Sciatic nerve (tissue), 2 donors: Measurements from ENCODE around the gene KLHL3. TPM values are rescaled to one million over a fixed set of nuclear protein-coding genes. Genes with fewer than 3 reads are reported as not detected.
"Not testable (repeated sequence)": the region's sequence is repeated elsewhere in the genome, so short reads cannot be mapped to it uniquely, and the experiment has no call there.

ENCODE experiments used
- ATAC-seq: fragments of 200-7000 bp; cut with Tn5 transposase; one replicate; pipeline ENCODE4 v1.9.1; 2020; ENCODE audit warnings: mild to moderate bottlenecking, moderate library complexity
- DNase-seq: peaks from one replicate; pipeline ENCODE4 v3.0.0-alpha.2; 2020; ENCODE audit warnings: low spot score
- intact Hi-C: fragments of 100-400 bp; cut with DNase I; formaldehyde crosslinking; loops from one replicate; pipeline ENCODE4 v1.14.2; 2022
- total RNA-seq: library from RNA; stranded (reverse); fragmentation: NEBNext Ultra II Directional; extraction: Animal tissue kit (Norgen Biotek cat#: 25700); gene quantifications from one replicate; pipeline ENCODE4 v1.2.1, GENCODE V29; 2021
- donor health status: DM: no; HTN: no; CAD: no.
- donor health status: DM: no; HTN: no; CAD: no.

KLHL3 gene, protein sequence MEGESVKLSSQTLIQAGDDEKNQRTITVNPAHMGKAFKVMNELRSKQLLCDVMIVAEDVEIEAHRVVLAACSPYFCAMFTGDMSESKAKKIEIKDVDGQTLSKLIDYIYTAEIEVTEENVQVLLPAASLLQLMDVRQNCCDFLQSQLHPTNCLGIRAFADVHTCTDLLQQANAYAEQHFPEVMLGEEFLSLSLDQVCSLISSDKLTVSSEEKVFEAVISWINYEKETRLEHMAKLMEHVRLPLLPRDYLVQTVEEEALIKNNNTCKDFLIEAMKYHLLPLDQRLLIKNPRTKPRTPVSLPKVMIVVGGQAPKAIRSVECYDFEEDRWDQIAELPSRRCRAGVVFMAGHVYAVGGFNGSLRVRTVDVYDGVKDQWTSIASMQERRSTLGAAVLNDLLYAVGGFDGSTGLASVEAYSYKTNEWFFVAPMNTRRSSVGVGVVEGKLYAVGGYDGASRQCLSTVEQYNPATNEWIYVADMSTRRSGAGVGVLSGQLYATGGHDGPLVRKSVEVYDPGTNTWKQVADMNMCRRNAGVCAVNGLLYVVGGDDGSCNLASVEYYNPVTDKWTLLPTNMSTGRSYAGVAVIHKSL
- 32.8 TPM for total RNA-seq

DNA sequence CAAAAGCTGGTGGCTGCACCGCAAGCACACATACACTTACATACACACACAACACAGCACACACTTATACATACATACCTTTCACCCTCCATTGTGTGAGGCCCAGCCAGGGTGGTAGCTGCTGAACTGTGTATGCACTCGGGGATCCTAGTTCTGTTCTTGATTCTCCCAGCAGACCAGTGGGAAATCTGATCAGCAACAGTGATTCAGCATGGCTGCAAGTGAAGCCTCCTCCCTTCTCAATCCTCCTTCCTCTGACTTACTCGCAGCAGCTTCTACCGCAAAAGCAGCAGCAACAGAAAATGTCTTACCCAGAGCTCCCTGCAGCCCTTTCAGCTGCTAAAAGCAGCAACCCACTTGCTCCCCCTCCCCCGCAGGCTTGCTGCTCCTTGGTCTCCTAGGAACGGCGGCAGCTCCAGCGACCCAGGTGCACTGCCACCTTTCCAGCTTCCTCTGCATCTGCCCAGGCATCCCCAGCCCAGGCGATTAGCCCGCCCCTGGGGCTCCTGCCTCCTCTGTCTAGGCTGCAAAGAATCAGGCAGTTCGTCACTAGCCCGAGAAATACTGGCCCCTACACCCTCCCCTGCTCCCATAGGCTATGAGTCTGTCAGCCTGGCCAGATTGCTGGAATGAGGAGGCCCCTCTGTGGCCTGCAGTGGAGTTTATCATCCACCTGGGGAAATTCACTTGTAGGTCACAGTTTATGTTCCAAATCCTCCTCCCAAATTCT is at the start of gene KLHL3:
Gene KLHL3 (minus strand): TSS at position 535 of the 730 bp plus-strand sequence. CDS start 443 bp downstream, at position 92.
- peak; percentile 61 for DNase-seq
- peak; percentile 67 for ATAC-seq
- intact Hi-C loops: no loop called here

DNA sequence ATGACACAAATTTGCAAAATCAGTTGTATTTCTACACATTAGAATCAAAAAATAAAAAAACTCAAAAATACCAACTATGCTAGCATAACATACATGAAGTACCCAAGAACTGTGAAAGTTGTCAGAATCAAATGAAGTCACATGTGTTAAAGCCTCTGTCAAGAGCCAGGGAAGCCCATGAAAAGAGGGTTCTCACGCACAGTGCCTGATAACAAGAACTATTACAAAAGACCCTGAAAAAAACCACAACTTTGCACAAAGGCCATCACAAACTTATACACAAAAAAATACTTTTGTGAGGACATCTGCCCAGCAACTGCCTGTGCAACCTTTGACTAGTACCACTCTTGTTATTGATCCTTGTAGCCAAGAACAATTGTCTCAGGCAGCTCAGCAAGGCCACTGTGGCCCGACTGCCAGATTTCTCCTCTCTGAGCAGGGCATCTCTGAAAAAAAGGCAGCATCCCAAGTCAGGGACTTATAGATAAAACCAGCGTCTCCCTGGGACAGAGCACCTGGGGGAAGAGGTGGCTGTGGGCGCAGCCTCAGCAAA is 47.2 kb upstream of the KLHL3 start:
- intact Hi-C loops: loop anchor here (10.0 kb wide), 1 partner anchor 352 kb away; the partner anchor contains the start of gene NME5
- DNase-seq (no peak), ATAC-seq (no peak)

DNA sequence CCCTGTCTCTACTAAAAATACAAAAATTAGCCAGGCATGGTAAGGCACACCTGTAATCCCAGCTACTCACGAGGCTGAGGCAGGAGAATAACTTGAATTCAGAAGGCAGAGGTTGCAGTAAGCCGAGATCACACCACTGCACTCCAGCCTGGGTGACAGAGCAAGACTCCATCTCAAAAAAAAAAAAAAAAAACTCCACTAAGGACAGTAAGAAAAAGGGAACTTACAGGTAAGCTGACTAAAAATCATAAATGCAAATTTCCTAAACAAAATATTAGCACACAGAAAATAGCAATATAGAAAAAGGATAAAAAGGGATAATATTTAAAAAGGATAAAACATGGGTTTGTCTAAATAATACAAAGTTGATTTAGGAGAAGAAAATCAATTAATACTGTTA is 46.2 kb upstream of the KLHL3 start:
- intact Hi-C loops: loop anchor here (10.0 kb wide), 1 partner anchor 353 kb away; the partner anchor contains the start of gene NME5
- no peak for DNase-seq
- no peak for ATAC-seq

DNA sequence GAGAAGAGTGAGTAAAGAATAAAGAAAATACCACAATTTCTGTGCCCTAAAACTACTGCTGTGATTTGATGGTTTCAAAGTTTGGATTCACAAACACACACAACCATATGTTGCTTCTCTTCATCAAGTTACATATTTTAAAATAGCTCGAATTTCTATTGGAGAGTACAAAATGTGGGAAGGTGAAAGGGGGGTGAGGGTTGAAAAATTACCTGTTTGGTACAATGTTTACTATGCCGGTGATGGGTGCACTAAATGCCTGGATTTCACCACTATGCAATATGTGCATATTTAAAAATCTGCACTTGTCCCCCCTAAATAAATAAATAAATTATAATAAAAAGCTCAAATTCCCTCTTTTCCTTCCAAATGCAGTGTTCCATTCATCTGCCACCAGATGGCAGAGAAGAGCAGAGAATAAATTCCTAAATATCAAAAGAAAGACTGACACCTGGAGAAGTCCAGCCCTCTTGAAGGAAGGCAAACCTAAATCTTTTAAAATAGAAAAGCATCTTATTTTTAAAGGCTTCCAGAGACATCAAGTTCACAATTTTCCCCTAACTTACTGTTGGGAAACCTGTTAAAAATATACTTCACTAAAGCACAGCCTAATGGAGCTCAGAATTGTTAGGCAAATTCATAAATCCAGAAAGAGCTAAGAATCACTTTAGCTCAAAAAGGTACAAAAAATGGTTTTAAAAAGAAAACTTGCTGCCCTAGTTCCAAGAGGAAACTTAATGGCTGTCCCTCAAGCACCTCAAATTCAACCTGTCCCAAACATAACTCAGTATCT is 43.1 kb upstream of the KLHL3 start:
- intact Hi-C loops: no loop called here
- ATAC-seq (no peak), DNase-seq (no peak)

DNA sequence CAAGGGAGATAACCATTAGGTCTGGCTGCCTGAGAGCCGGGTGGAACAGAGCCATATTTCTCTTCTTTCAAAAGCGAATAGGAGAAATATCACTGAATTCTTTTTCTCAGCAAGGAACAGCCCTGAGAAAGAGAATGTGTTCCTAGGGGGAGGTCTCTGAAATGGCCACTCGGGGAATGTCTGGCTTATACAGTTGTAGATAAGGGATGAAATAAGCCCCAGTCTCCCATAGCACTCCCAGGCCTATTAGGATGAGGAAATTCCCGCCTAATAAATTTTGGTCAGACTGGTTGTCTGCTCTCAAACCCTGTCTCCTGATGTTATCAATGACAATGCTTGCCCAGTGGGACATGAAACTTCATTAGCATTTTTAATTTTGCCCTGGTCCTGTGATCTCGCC is 32.0 kb upstream of the KLHL3 start:
- intact Hi-C loops, DNase-seq, ATAC-seq: not testable (repeated sequence)

DNA sequence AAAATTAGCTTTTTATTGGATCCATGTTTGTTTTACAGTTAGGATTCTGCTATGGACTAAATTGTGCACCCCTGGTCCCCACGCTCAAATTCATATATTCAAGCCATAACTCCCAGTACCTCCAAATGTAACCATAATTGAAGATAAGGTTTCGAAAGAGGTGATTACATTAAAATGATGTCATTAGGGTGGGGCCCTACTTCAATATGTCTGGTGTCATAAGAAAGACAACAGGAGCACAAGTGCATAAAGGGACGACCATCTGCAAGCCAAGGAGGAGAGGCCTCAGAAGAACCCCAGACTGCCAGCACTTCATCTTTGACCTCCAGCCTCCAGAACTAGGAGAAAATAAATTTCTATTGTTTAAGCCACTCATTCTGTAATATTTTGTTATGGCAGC is 25.7 kb upstream of the KLHL3 start:
- intact Hi-C loops: no loop called here
- DNase-seq (no peak), ATAC-seq (no peak)

DNA sequence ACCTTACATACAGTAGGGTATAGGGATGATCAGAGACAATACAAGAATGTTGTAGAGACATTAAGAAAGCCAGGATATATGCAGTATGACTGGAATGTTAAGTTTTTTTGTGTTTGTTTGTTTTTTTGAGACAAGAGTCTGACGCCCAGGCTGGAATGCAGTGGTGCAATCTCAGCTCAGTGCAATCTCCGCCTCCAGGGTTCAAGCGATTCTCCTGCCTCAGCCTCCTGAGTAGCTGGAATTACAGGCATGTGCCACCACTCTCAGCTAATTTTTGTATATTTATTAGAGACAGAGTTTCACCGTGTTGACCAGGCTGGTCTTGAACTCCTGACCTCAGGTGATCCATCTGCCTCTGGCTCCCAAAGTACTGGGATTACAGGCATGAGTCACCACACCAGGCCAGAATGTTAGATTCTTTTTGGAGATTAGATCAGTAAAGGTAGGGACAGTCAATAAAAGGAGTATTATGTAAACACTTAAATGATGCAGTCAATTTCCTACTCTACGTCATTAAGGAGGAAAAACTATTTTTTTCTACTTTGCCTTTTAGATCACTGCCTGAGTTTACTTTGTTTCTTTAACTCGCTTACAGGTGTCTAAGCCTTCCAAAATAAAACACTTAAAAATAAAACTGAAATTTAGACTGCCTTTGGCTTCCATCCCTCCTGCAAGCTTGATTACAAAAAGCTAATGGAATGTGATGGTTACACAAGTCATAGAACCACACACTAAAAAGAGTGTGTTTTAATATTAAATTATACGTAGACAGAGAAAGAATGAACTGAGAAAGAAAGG is 25.0 kb upstream of the KLHL3 start:
- DNase-seq (no peak), ATAC-seq (no peak)
- intact Hi-C loops: no loop called here

DNA sequence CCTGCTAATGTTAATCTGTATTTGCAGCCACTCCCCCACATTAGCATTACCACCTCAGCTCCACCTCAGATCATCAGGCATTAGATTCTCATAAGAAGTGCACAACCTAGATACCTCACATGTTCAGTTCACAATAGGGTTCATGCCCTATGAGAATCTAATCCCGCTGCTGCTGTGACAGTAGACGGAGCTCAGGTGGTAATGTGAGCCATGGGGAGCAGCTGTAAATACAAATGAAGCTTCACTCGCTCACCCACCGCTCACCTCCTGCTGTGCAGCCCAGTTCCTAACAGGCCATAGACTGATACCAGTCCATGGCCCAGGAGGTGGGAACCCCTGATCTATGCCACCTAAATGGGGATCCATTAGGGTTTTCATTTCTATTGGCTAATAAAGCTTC is 24.4 kb upstream of the KLHL3 start:
- ATAC-seq: no peak
- no peak for DNase-seq
- intact Hi-C loops: no loop called here

DNA sequence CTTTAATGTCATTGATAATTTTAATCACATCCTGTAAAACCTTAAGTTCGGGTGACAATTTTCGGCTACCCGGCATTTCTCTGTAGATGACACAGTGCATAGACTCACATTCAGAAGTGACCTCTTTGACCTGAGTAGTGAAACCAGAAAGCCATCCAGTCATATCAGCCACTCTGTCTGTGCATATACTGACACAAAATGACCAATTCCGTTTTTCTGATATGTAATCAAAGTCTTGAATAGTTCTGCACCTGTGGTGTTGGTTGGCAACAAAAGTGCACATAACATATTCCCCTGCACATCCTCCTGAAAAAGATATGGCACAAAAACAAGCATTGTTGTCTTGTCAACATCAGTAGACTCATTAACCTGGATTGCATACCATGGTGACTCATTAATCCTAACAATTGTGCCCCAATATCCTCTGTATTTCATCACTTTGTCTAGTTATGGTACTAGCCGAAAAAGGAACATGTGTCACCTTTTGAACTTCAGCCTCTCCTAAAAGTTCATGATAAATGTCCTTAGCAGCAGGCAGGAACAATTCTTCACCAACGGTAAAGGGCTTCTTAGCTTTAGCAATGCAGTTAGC is 22.9 kb upstream of the KLHL3 start:
- ATAC-seq (no peak), DNase-seq (no peak)
- intact Hi-C loops: no loop called here

DNA sequence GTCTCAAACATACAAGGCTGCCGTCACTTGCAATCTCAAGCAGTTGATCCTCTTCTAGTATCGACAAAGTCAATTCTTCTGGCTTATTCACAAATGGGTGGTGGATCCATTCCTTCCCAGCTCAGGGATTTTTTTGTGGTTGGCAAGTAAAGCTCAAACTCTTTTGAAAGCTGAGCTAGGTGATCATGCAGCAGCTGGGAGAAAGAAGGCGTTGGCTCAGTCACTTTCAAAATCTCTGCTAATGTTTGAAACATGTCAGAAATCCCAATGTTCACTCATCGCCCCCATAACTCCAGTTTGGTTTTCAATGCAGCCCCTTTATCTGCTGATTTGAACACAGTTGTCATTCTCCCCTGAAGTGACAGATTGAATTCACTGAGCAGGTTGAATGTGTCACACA is 22.2 kb upstream of the KLHL3 start:
- ATAC-seq (no peak), DNase-seq (no peak)

DNA sequence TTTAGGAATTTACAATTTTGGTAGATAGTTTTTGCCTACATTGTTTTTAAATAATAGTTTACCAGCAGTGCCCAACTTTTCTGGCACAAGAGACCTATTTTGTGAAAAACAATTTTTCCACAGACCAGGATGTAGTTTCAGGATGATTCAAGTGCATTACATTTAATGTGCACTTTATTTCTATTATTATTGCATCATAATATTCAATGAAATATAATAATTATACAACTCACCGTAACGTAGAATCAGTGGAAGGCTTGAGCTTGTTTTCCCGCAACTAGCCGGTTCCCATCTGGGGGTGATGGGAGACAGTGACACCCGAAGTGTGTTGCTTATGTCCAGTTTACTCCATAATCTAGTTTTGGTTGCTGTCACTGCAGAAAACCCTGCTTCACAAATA is 21.7 kb upstream of the KLHL3 start:
- no peak for DNase-seq
- ATAC-seq: no peak
- intact Hi-C loops: no loop called here

More for the DNA sequence above, 22.2 kb upstream of the KLHL3 start:
- intact Hi-C loops: no loop called here

DNA sequence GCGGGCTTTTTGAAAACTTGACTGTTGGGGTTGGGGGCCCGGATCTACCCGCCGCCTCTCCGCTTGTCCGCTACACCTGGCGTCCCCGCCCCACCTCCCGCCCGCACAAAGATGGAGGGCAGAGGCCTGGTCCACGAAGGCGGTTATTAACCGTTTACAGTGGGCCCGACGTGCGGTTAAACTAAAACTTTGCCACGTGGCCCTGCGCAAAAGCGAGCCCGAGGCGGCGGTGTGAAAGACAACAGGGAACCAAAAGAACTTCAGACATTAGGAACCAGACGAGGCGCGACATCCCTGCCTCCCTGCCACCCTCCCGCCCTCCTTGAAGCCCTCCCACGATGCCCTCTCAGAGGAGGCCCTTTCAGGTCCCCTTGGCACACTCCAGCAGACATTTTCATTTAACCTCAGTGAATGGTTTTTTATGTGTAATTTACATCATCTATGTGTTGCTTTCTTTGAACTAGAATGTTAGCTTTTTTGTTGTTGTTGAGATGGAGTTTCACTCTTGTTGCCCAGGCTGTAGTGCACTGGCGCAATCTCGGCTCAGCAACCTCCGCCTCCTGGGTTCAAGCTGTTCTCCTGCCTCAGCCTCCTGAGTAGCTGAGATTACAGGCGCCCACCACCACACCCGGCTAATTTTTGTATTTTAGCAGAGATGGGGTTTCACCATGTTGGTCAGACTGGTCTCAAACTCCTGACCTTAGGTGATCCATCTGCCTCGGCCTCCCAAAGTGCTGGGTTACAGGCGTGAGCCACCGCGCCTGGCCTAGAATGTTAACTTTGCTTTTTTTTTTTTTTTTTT is 19.3 kb upstream of the KLHL3 start:
- intact Hi-C loops: no loop called here

DNA sequence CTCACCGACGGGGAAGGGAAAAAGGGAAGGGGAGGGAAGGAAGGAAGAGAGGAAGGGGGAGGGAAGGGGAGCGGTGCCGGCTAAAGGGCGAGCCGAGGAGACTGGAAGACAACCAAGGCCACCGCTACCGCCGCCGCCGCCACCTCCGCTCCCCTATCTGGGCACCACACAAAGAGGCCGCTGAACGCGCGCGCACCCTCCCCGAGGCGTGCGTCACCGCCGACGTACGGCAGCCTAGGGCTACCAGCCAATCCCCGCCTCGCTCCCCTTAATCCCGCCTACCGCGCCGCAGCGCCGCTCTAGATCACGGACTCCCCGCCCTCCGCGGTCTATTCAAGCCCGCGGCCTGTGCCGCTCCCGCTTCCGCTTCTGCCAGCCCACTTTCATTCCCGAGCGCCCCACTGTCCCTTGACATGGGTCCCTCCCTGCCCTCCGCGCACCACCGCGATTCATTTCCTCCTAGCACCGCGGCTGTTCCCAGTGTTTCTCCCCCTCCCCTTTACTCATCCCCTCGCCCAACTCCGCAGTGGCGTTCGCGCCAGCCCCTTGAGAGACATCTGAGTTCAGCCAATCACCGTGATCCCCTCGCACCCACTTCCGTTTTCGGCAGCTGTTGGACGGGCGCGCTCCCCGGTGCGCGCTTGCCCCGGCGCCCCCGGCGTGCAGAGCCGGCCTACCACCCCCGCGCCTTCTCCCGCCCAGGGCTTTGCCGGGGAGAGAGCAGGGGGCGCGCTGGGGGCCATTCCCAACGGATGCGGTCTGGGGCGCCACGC is 18.5 kb upstream of the KLHL3 start, which contains the start of gene HNRNPA0:
Gene HNRNPA0 (minus strand): TSS at position 176 of the 773 bp plus-strand sequence. CDS start 297 bp downstream, outside the sequence.
- intact Hi-C loops: no loop called here
- DNase-seq: peak; percentile 99
- ATAC-seq: peak; percentile 98

More for the DNA sequence above, 19.3 kb upstream of the KLHL3 start:
- DNase-seq (no peak), ATAC-seq (no peak)

DNA sequence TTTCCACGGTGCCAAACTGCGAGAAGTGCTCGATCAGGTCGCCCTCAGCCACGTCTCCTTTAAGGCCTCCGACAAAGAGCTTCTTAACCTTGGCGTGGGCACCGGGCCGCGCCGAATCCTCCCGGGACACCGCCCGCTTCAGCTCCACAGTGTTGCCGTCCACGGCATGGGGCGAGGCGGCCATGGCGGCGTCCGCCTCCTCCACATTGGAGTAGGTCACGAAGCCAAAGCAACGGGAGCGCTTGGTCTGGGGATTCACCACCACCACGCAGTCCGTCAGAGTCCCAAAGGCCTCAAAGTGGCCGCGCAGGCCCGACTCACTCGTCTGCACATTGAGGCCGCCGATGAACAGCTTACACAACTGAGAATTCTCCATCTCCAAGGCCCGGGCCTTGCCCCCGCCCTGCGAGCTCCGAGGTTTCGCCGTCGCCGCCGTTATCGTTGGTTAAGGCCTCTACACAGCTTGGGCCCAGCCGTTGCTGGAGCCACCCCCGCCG is 17.9 kb upstream of the KLHL3 start:
- intact Hi-C loops: no loop called here
- ATAC-seq (peak; percentile 51), DNase-seq (peak; percentile 81)

DNA sequence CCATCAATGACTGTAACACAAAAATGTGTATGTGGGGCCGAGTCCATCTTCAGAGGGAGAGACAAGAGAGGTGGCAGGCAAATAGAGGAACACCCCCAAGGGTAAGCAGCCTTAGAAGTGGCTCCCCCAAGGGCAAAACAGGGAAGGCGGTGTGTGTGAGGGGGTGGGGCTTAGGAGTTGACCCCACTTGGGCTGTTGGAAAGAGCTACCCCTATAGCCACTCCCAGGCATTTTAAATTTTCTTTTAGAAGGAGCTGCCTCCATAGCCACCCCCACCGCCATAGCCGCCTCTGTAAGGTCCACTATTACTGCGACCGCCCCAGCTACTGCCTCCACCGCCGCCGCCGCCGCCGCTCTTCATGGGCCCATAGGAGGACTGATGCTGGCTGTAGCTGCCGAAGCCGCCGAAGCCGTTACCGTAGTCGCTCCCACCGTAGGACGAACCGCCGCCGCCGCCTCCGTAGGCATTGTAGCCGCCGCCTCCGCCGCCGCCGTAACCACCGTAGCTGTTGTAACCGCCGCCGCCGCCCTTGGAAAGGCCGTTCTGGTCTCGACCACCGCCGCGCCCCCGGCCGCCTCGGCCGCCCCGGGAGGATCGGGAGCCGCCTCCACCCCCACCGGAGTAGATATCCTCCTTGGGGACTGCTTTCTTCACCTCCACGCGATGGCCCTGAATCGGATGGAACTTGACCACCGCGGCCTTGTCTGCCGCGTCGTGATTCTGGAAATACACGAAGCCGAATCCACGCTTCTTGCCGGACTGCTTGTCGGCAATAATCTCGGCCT is 17.2 kb upstream of the KLHL3 start:
- intact Hi-C loops: no loop called here
- peak; percentile 71 for DNase-seq
- no peak for ATAC-seq
